Medulla oblongata (tissue), 1 donor: Measurements from ENCODE around the gene PRR7.
"Not testable (repeated sequence)": the region's sequence is repeated elsewhere in the genome, so short reads cannot be mapped to it uniquely, and the experiment has no call there.

Experiments used
- DNase-seq: peaks from one replicate; pipeline ENCODE4 v3.0.0-alpha.2; 2015; ENCODE audit errors: extremely low spot score

Gene PRR7

GRCh38 chr5:177446200-177447065, at the start of gene PRR7:
PRR7 (plus strand) TSS chr5:177446814; CDS start chr5:177455068, 8,254 bp downstream.
- DNase-seq = peak; percentile 74

- DNase-seq = no peak
Measured at GRCh38 chr5:177397875-177398390, 48.7 kb upstream of the PRR7 start.

- DNase-seq = no peak
Measured at GRCh38 chr5:177399997-177400868, 46.4 kb upstream of the PRR7 start, which contains the start of gene PFN3. PFN3 (minus strand) TSS chr5:177400661; CDS start chr5:177400576, 85 bp downstream.

- DNase-seq = no peak
Measured at GRCh38 chr5:177402271-177403043, 44.2 kb upstream of the PRR7 start.

GRCh38 chr5:177403102-177403791, 43.4 kb upstream of the PRR7 start:
- DNase-seq = no peak

- peak; percentile 69 for DNase-seq
Measured at GRCh38 chr5:177403792-177404640, 42.6 kb upstream of the PRR7 start.

- no peak for DNase-seq
Measured at GRCh38 chr5:177404641-177405179, 41.9 kb upstream of the PRR7 start.

- no peak for DNase-seq
Measured at GRCh38 chr5:177405312-177405711, 41.3 kb upstream of the PRR7 start.

GRCh38 chr5:177405805-177406204, 40.8 kb upstream of the PRR7 start:
- peak; percentile 21 for DNase-seq

GRCh38 chr5:177409043-177409801, 37.4 kb upstream of the PRR7 start, which contains the start of gene F12:
F12 (minus strand) TSS chr5:177409564; CDS start chr5:177409527, 37 bp downstream.
- DNase-seq = no peak

GRCh38 chr5:177410575-177410974, 36.0 kb upstream of the PRR7 start:
- DNase-seq = no peak

GRCh38 chr5:177412603-177413233, 33.9 kb upstream of the PRR7 start:
- DNase-seq = no peak

GRCh38 chr5:177414481-177414880, 32.1 kb upstream of the PRR7 start:
- DNase-seq = no peak

GRCh38 chr5:177417081-177417480, 29.5 kb upstream of the PRR7 start:
- not testable (repeated sequence) for DNase-seq

- no peak for DNase-seq
Measured at GRCh38 chr5:177419046-177419445, 27.6 kb upstream of the PRR7 start.

- not testable (repeated sequence) for DNase-seq
Measured at GRCh38 chr5:177420472-177420871, 26.1 kb upstream of the PRR7 start.

GRCh38 chr5:177421062-177421798, 25.4 kb upstream of the PRR7 start:
- no peak for DNase-seq

GRCh38 chr5:177423671-177424070, 22.9 kb upstream of the PRR7 start:
- no peak for DNase-seq
